Vagina (tissue), 2 donors: ENCODE data around the gene MGLL. TPM values are rescaled to one million over a fixed set of nuclear protein-coding genes. Genes with fewer than 3 reads are reported as not detected.

Source experiments
- DNase-seq, 2 donors: peaks; one replicate each; pipeline ENCODE4 v3.0.0-alpha.2; 2017; ENCODE audit errors: extremely low spot score in 2 of 2
- H3K27ac ChIP-seq: fragments of 200-600 bp; sonication (generic); one replicate; pipeline ENCODE4 v1.5.1; 2019
- H3K27me3 ChIP-seq: fragments of 200-600 bp; sonication (generic); one replicate; pipeline ENCODE4 v1.5.1; 2019
- H3K36me3 ChIP-seq, 2 donors: fragments of 200-600 bp; sonication (generic); one replicate each; pipeline ENCODE4 v1.5.1; 2017 to 2019
- H3K4me1 ChIP-seq: fragments of 200-600 bp; sonication (generic); one replicate; pipeline ENCODE4 v1.5.1; 2019
- H3K4me3 ChIP-seq, 2 donors: fragments of 200-600 bp; sonication (generic); 1 replicate in 1 of 2; 2 replicates in 1 of 2; pipeline ENCODE4 v1.5.1; 2016 to 2019
- H3K9me3 ChIP-seq: fragments of 200-600 bp; sonication (generic); one replicate; pipeline ENCODE4 v1.5.1; 2019
- CTCF ChIP-seq, 3 experiments: fragments of 450-650 bp in 2 of 3; fragments of 200-600 bp in 1 of 3; sonication (generic) in 1 of 3; IDR thresholded peaks; one replicate each; pipeline ENCODE4 v1.5.1; 2017 to 2019; ENCODE audit warnings: antibody characterized with exemption in 3 of 3, mild to moderate bottlenecking in 2 of 3, moderate library complexity in 2 of 3
- POLR2A ChIP-seq, 2 donors: fragments of 450-650 bp; IDR thresholded peaks; one replicate each; pipeline ENCODE4 v1.6.1; 2017; ENCODE audit warnings: antibody characterized with exemption in 2 of 2, mild to moderate bottlenecking in 2 of 2, moderate library complexity in 2 of 2
- POLR2AphosphoS5 ChIP-seq, 2 donors: sonication (generic); formaldehyde crosslinking; IDR thresholded peaks; one replicate each; pipeline ENCODE4 v1.9.0; 2017; ENCODE audit warnings: antibody characterized with exemption in 2 of 2, mild to moderate bottlenecking in 2 of 2, low read depth in 1 of 2; ENCODE audit not compliant: insufficient read depth in 1 of 2
- intact Hi-C: fragments of 100-400 bp; cut with DNase I; formaldehyde crosslinking; loops from one replicate; pipeline ENCODE4 v1.15.1; 2023
- total RNA-seq: library from RNA; depleted of rRNA; stranded (reverse); fragments of >200 nt; gene quantifications from one replicate; pipeline ENCODE4 v1.2.3, GENCODE V29; 2016

MGLL gene
- total RNA-seq, result 35.6 TPM

GRCh38 chr3:127822041-127822681 is at the start of gene MGLL:
Gene MGLL, minus strand, starts transcription at chr3:127822515. Its CDS starts 197 bp downstream, at chr3:127822318.
- Histone ChIP-seq H3K27ac (peak within 1 kb of the TSS; percentile 85), H3K4me3 (peak within 1 kb of the TSS; percentile 81 to 89), H3K4me1 (peaks cover 52% of the 10 kb centered on the region), H3K27me3 (no peaks in the 10 kb centered on the region), H3K36me3 (no peaks in the 10 kb centered on the region), H3K9me3 (no peaks in the 10 kb centered on the region)
- DNase-seq, result peak in 1 of 2 donors; percentile 85
- intact Hi-C loops, result loop anchor here (5.0 to 10.0 kb wide), 4 partner anchors 77 to 247 kb away; no protein-coding TSS in a partner anchor
- TF ChIP-seq POLR2A (IDR thresholded peaks at IDR 0.05) (no peak), CTCF (IDR thresholded peaks at IDR 0.05) (no peak), POLR2AphosphoS5 (IDR thresholded peaks at IDR 0.05; ENCODE audit: insufficient read depth in 1 of 2, low read depth in 1 of 2) (peak in 1 of 2 donors; percentile 69)

GRCh38 chr3:127870156-127870555 is 47.8 kb upstream of the MGLL start:
- no peak for DNase-seq
- TF ChIP-seq CTCF (IDR thresholded peaks at IDR 0.05) (no peak), POLR2AphosphoS5 (IDR thresholded peaks at IDR 0.05; ENCODE audit: insufficient read depth in 1 of 2, low read depth in 1 of 2) (no peak), POLR2A (IDR thresholded peaks at IDR 0.05) (no peak)
- no peaks in the 10 kb centered on the region for H3K9me3 ChIP-seq
- no peaks in the 10 kb centered on the region for H3K36me3 ChIP-seq
- H3K27ac ChIP-seq, result no peak overlapping the region
- no peaks in the 10 kb centered on the region for H3K4me1 ChIP-seq
- no peak overlapping the region for H3K4me3 ChIP-seq
- H3K27me3 ChIP-seq, result no peaks in the 10 kb centered on the region
- intact Hi-C loops, result no loop called here

- no peak for DNase-seq
- no peaks in the 10 kb centered on the region for H3K9me3 ChIP-seq
- intact Hi-C loops, result no loop called here
- no peaks in the 10 kb centered on the region for H3K36me3 ChIP-seq
- no peak overlapping the region for H3K27ac ChIP-seq
- H3K4me1 ChIP-seq, result no peaks in the 10 kb centered on the region
- no peaks in the 10 kb centered on the region for H3K27me3 ChIP-seq
- no peak overlapping the region for H3K4me3 ChIP-seq
- TF ChIP-seq POLR2A (IDR thresholded peaks at IDR 0.05) (no peak), POLR2AphosphoS5 (IDR thresholded peaks at IDR 0.05; ENCODE audit: insufficient read depth in 1 of 2, low read depth in 1 of 2) (no peak), CTCF (IDR thresholded peaks at IDR 0.05) (no peak)
These were observed 45.7 kb upstream of the MGLL start for GRCh38 chr3:127867986-127868385.

GRCh38 chr3:127867412-127867811 is 45.1 kb upstream of the MGLL start:
- no peaks in the 10 kb centered on the region for H3K4me1 ChIP-seq
- no peak overlapping the region for H3K27ac ChIP-seq
- intact Hi-C loops, result no loop called here
- TF ChIP-seq POLR2AphosphoS5 (IDR thresholded peaks at IDR 0.05; ENCODE audit: insufficient read depth in 1 of 2, low read depth in 1 of 2) (no peak), POLR2A (IDR thresholded peaks at IDR 0.05) (no peak), CTCF (IDR thresholded peaks at IDR 0.05) (no peak)
- H3K36me3 ChIP-seq, result no peaks in the 10 kb centered on the region
- H3K9me3 ChIP-seq, result no peaks in the 10 kb centered on the region
- no peak overlapping the region for H3K4me3 ChIP-seq
- DNase-seq, result no peak
- no peaks in the 10 kb centered on the region for H3K27me3 ChIP-seq

GRCh38 chr3:127865941-127866340 is 43.6 kb upstream of the MGLL start:
- intact Hi-C loops, result no loop called here
- no peak for DNase-seq
- no peaks in the 10 kb centered on the region for H3K4me1 ChIP-seq
- H3K4me3 ChIP-seq, result no peak overlapping the region
- H3K27ac ChIP-seq, result no peak overlapping the region
- H3K27me3 ChIP-seq, result no peaks in the 10 kb centered on the region
- H3K9me3 ChIP-seq, result no peaks in the 10 kb centered on the region
- no peaks in the 10 kb centered on the region for H3K36me3 ChIP-seq
- no peak for TF ChIP-seq POLR2AphosphoS5 (IDR thresholded peaks at IDR 0.05; ENCODE audit: insufficient read depth in 1 of 2, low read depth in 1 of 2)
- no peak for TF ChIP-seq CTCF (IDR thresholded peaks at IDR 0.05)
- no peak for TF ChIP-seq POLR2A (IDR thresholded peaks at IDR 0.05)
